ENCODE data around the gene ELF2. TPM values are rescaled to one million over a fixed set of nuclear protein-coding genes. Genes with fewer than 3 reads are reported as not detected.
"Not testable (repeated sequence)": the region's sequence is repeated elsewhere in the genome, so short reads cannot be mapped to it uniquely, and the experiment has no call there.

The ELF2 gene
- total RNA-seq, 1 donor from 2014 or later, result 44.4 TPM

DNA sequence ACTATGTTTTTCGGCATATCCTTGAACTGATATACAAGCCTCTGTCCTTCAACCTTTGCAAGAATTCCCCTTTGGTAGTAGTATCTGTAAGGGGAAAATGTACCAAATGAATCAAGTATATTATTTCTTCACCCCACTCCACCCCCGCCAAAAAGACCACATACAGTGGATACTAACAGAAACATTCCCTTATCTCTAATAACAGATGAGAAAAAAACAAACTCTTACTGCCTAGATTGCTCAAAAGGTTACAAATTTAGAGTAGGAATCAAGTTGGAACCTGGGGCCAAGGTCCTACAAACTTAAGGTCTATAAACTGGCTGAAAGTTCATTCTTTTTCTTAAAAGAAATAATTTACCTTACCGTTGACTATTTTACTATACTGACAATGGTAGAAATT is 116.4 kb downstream of the ELF2 start:
- Histone ChIP-seq H3K27ac (no peak overlapping the region), H3K4me1 (peaks cover 5% of the 10 kb centered on the region), H3K27me3 (no peaks in the 10 kb centered on the region), H3K4me3 (no peak overlapping the region), H3K36me3 (peaks cover 0 to 68% of the 10 kb centered on the region in 2 donors), H3K9me3 (no peaks in the 10 kb centered on the region)
- DNase-seq (ENCODE audit: extremely low spot score in 2 of 2), result no peak
- TF ChIP-seq POLR2A (IDR thresholded peaks at IDR 0.05) (no peak), POLR2AphosphoS5 (IDR thresholded peaks at IDR 0.05; ENCODE audit: insufficient read depth in 1 of 2, low read depth in 1 of 2) (no peak)
- TF ChIP-seq, protein P1, sequence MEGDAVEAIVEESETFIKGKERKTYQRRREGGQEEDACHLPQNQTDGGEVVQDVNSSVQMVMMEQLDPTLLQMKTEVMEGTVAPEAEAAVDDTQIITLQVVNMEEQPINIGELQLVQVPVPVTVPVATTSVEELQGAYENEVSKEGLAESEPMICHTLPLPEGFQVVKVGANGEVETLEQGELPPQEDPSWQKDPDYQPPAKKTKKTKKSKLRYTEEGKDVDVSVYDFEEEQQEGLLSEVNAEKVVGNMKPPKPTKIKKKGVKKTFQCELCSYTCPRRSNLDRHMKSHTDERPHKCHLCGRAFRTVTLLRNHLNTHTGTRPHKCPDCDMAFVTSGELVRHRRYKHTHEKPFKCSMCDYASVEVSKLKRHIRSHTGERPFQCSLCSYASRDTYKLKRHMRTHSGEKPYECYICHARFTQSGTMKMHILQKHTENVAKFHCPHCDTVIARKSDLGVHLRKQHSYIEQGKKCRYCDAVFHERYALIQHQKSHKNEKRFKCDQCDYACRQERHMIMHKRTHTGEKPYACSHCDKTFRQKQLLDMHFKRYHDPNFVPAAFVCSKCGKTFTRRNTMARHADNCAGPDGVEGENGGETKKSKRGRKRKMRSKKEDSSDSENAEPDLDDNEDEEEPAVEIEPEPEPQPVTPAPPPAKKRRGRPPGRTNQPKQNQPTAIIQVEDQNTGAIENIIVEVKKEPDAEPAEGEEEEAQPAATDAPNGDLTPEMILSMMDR (IDR thresholded peaks at IDR 0.05), result no peak
- intact Hi-C loops (cut with DNase I), result no loop called here

DNA sequence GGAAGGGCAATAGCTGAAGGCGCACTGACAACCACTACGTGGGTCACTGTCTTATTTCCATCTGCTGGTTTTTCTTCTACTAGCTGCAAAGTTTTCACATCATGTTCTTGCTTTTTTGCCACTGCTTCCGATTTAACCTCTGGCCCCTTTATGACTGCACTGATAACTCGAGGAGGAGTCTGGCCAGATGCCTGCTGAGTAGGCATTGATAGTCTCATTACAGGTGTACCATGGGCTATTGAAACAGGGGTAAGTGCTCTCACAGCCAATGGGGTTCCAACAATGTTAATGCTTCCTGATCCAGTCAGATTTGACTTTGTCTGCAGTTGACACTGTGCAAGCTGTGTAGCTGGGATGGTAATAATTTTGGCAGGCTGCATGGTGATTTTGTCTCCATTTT is 118.0 kb downstream of the ELF2 start:
- intact Hi-C loops (cut with DNase I); H3K4me3 ChIP-seq; H3K9me3 ChIP-seq; DNase-seq (ENCODE audit: extremely low spot score in 2 of 2); H3K27me3 ChIP-seq; H3K27ac ChIP-seq: not testable (repeated sequence)
- Histone ChIP-seq H3K36me3 (peaks cover 0 to 53% of the 10 kb centered on the region in 2 donors), H3K4me1 (peaks cover 20% of the 10 kb centered on the region)

DNA sequence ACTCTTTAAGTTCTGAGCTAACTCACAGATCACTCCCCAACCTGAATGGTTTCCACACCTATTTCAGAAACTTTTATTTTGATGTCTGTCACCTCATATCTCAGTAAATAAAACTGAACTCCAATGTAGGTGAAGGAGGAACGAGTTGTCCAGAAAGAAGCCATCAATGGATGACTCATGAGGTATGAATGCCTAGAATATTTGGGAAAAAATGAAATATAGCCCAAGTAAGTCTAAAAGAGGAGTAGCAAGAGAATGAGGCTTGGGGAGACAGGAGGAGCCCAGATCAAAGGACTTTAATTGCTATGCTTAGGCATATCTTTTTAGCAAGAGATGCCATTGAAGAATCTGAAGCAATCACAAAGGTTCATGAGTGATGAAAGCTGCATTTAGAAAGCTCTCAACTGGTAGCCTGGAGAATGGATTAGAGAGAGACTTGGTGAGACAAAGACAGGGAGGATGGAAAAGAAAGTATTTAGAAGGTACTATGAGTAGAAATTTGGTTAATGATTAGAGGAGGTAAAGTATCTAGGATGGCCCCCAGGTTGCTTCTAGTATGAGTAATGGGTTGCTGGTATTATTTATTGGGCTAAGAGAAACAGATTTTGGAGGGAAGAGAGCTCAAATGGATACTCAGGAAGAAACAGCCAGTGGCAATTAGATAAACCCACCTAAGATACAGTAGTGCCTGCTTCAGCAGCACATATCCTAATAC is 122.1 kb downstream of the ELF2 start:
- Histone ChIP-seq H3K4me3 (no peak overlapping the region), H3K27me3 (no peaks in the 10 kb centered on the region), H3K27ac (no peak overlapping the region), H3K36me3 (peaks cover 0 to 14% of the 10 kb centered on the region in 2 donors), H3K4me1 (peaks cover 20% of the 10 kb centered on the region), H3K9me3 (no peaks in the 10 kb centered on the region)
- TF ChIP-seq, protein P1 (IDR thresholded peaks at IDR 0.05), result no peak
- no peak for TF ChIP-seq POLR2A (IDR thresholded peaks at IDR 0.05)
- no peak for TF ChIP-seq POLR2AphosphoS5 (IDR thresholded peaks at IDR 0.05; ENCODE audit: insufficient read depth in 1 of 2, low read depth in 1 of 2)
- intact Hi-C loops (cut with DNase I), result no loop called here
- DNase-seq (ENCODE audit: extremely low spot score in 2 of 2), result no peak

DNA sequence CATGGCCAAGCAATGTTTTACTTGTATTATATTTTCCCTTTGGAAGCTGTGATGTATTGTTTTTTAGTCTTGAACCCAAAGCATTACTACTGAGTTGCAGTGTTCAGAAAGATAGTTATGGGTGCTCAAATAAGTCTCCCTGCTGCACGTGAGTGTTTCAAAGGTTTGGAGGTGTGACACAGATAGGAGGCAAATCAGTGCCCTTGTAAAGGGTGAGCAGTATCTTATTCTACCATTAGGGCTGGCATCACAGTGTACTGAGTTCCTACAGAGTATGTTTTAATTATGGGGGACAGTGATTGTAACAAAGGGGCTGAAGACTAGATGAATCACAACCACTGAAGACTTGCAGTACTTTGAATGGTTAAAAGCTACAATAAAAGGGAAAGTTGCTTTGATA is 123.1 kb downstream of the ELF2 start:
- Histone ChIP-seq H3K27me3 (no peaks in the 10 kb centered on the region), H3K27ac (no peak overlapping the region), H3K9me3 (no peaks in the 10 kb centered on the region), H3K36me3 (peaks cover 0 to 4% of the 10 kb centered on the region in 2 donors), H3K4me1 (peaks cover 20% of the 10 kb centered on the region), H3K4me3 (no peak overlapping the region)
- intact Hi-C loops (cut with DNase I), result no loop called here
- DNase-seq (ENCODE audit: extremely low spot score in 2 of 2), result no peak
- no peak for TF ChIP-seq POLR2AphosphoS5 (IDR thresholded peaks at IDR 0.05; ENCODE audit: insufficient read depth in 1 of 2, low read depth in 1 of 2)
- TF ChIP-seq POLR2A (IDR thresholded peaks at IDR 0.05), result no peak
- TF ChIP-seq, protein P1 (IDR thresholded peaks at IDR 0.05), result no peak

DNA sequence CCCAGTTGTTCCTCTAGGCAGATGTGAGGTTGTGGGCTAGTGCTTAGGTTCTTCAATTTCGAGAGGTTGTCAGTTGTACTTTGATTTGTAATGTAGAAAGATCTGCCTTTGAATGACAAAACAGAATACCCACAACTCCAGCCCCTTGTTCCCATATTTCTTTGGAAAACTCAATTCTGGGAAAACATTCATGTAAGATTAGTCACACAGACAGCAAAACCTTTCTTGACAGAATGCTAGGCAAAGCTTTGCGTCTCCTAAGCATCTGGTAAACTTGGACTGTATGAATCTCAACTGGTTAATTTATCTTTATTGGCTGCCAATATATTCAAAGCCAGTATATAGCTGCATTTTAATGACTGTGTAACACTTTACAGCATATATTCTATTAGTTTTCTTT is 126.6 kb downstream of the ELF2 start:
- peaks cover 0 to 15% of the 10 kb centered on the region in 2 donors for H3K36me3 ChIP-seq
- TF ChIP-seq POLR2A (IDR thresholded peaks at IDR 0.05), result no peak
- TF ChIP-seq POLR2AphosphoS5 (IDR thresholded peaks at IDR 0.05; ENCODE audit: insufficient read depth in 1 of 2, low read depth in 1 of 2), result no peak
- TF ChIP-seq, protein P1 (IDR thresholded peaks at IDR 0.05), result no peak
- DNase-seq (ENCODE audit: extremely low spot score in 2 of 2), result no peak
- H3K4me3 ChIP-seq, result no peak overlapping the region
- H3K4me1 ChIP-seq, result peaks cover 13% of the 10 kb centered on the region
- no peak overlapping the region for H3K27ac ChIP-seq
- intact Hi-C loops (cut with DNase I), result no loop called here
- H3K9me3 ChIP-seq, result no peaks in the 10 kb centered on the region
- H3K27me3 ChIP-seq, result no peaks in the 10 kb centered on the region

All from vagina (tissue), 2 donors.